HAP-1 (cell line): ENCODE results near the gene TRIM16.
"Not testable (repeated sequence)": the region's sequence is repeated elsewhere in the genome, so short reads cannot be mapped to it uniquely, and the experiment has no call there.

Source experiments
- DNase-seq, 2 experiments: peaks; one replicate each; pipeline ENCODE4 v3.0.0-alpha.2; 2016 to 2020; ENCODE audit warnings: low spot score in 2 of 2
- H3K27me3 ChIP-seq: fragments of 250-450 bp; sonication (Bioruptor Pico); 2 replicates; pipeline ENCODE4 v1.5.1; 2020; ENCODE audit warnings: low read depth, mild to moderate bottlenecking, moderate library complexity
- H3K36me3 ChIP-seq: fragments of 250-450 bp; sonication (Bioruptor Pico); replicated peaks from 2 replicates; pipeline ENCODE4 v1.5.1; 2020; ENCODE audit warnings: mild to moderate bottlenecking
- H3K4me1 ChIP-seq: fragments of 250-450 bp; sonication (Bioruptor Pico); 2 replicates; pipeline ENCODE4 v1.5.1; 2020; ENCODE audit warnings: mild to moderate bottlenecking
- H3K4me3 ChIP-seq: fragments of 250-450 bp; sonication (Bioruptor Pico); 2 replicates; pipeline ENCODE4 v1.5.1; 2020; ENCODE audit warnings: mild to moderate bottlenecking, moderate library complexity
- H3K9me3 ChIP-seq: fragments of 250-450 bp; sonication (Bioruptor Pico); 2 replicates; pipeline ENCODE4 v1.5.1; 2020; ENCODE audit warnings: mild to moderate bottlenecking, moderate library complexity
- in situ Hi-C: fragments of 300-500 bp; cut with MboI; formaldehyde crosslinking; loops from 3 replicates; pipeline ENCODE4 v1.14.3; 2020; ENCODE audit warnings: low sequenced_read_pairs, inconsistent platforms, mixed read lengths

Gene TRIM16

DNA sequence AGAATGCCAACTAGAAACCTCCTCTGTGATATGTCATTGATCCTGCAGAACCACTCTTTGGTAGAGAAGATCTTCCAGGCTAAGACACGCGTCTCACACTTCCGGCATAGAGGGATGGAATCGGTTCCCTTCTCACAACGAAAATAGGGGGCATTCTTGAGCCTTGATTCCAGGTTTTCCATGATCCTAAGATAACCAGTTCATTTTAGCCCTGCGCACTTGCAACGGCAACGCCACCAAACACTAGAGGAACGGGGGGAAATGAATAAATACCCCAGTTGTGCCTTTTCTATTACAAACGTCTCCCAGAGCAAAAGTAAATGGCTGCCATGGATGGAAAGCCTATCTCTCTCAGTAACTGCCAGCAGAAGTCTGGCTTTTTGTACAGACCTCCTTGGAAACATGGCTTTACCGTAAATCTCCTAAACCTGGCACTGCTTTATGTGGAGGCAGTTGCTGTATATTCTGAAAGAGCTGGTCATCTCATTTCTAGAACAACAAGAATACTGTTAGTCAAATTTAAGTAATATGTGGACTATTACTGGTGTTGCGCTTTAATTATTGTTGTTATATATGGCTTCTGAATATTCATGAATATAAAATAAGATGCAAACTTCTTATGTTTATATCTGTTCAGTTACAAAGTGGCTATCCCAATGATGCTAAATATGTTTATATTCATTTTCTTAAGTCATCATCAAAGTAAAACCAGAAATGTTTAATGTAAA is 64.6 kb downstream of the TRIM16 start, which contains the start of gene FBXW10B:
Gene FBXW10B, minus strand, starts transcription at position 374 of the 728 bp plus-strand sequence. Its CDS starts 192 bp downstream, at position 182.
- H3K27me3 ChIP-seq, H3K9me3 ChIP-seq, H3K4me1 ChIP-seq, in situ Hi-C loops, H3K4me3 ChIP-seq, H3K36me3 ChIP-seq, DNase-seq: not testable (repeated sequence)

GRCh38 chr17:15616828-15617227 is 67.3 kb downstream of the TRIM16 start:
- H3K9me3 ChIP-seq, DNase-seq, H3K27me3 ChIP-seq, in situ Hi-C loops, H3K36me3 ChIP-seq, H3K4me3 ChIP-seq, H3K4me1 ChIP-seq: not testable (repeated sequence)

- H3K36me3 ChIP-seq, H3K4me1 ChIP-seq, H3K27me3 ChIP-seq, H3K9me3 ChIP-seq, DNase-seq, in situ Hi-C loops, H3K4me3 ChIP-seq: not testable (repeated sequence)
Observed at GRCh38 chr17:15615850-15616249, 68.3 kb downstream of the TRIM16 start.

GRCh38 chr17:15613111-15613510 is 71.0 kb downstream of the TRIM16 start:
- H3K4me1 ChIP-seq, H3K27me3 ChIP-seq, in situ Hi-C loops, H3K4me3 ChIP-seq, H3K9me3 ChIP-seq, H3K36me3 ChIP-seq, DNase-seq: not testable (repeated sequence)

DNA sequence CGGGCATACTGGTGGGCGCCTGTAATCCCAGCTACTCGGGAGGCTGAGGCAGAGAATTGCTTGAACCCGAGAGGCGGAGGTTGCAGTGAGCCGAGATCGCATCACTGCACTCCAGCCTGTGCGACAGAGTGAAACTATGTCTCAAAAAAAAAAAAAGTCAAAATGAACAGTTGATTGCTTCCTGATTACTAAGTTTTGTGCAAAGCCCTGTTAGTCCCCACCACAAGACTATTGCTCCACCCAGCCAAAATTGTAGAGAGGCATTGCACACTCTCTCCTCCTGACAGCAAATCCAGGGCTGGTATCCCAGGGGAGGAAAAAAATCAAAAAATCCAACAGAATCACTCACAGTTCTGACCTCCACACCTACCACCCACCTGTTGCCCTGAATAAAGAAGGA is 91.2 kb downstream of the TRIM16 start:
- H3K36me3 ChIP-seq, in situ Hi-C loops, DNase-seq, H3K4me3 ChIP-seq, H3K4me1 ChIP-seq, H3K9me3 ChIP-seq, H3K27me3 ChIP-seq: not testable (repeated sequence)

GRCh38 chr17:15591986-15592385 is 92.1 kb downstream of the TRIM16 start:
- not testable (repeated sequence) for H3K9me3 ChIP-seq

GRCh38 chr17:15590844-15591243 is 93.3 kb downstream of the TRIM16 start:
- H3K9me3 ChIP-seq, DNase-seq, H3K36me3 ChIP-seq, H3K4me3 ChIP-seq, in situ Hi-C loops, H3K4me1 ChIP-seq, H3K27me3 ChIP-seq: not testable (repeated sequence)

More at GRCh38 chr17:15591986-15592385, 92.1 kb downstream of the TRIM16 start:
- H3K27me3 ChIP-seq, H3K4me3 ChIP-seq, DNase-seq, in situ Hi-C loops, H3K4me1 ChIP-seq, H3K36me3 ChIP-seq: not testable (repeated sequence)

DNA sequence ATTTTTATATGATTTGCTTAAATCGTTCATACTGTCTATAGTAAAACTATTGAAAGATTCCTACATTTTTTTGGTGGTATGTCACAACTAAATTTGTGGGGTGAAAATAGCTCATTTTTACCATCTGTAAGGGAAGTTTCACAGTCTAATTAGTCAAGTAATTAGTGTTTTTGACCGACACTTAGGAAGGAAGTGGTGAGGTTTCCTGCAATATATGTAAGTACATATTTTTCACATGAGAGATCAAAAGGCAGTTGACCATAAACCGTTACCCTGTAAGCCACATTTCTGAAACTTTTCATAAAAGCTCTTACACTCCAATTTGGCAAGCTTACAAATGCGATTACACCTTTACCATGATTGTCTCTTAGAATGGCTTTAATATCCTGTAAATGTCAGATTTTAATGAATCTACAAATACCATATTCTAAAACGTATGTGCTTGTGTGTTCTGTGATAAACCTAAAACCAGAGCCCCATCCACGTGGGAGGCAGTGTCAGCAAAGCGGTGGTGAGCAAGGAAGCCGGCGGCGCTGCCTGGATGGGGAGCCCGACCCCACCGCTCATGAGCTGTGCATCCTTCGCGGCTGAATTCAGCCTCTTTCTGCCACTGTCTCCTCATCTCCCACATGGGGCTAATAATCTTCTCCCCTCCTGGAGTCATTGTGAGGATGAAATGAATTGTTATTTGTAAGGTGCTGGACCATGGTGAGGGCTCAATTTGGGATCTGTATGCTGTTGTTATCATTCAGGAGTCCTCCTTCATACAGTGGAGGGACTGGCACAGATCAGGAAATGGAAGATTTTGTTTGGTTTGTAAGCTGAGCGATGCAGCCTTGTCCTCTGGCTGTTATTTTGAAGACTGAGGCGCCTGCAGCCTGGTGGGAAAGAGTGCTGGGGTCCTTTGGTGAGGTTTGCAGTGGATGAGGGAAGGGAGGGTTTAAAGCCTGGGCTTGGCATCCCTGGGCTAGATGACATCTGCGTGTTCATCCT is 94.3 kb downstream of the TRIM16 start:
- H3K4me1 ChIP-seq, H3K27me3 ChIP-seq, in situ Hi-C loops, H3K36me3 ChIP-seq, DNase-seq, H3K4me3 ChIP-seq, H3K9me3 ChIP-seq: not testable (repeated sequence)

GRCh38 chr17:15588017-15588416 is 96.1 kb downstream of the TRIM16 start:
- H3K9me3 ChIP-seq, H3K27me3 ChIP-seq, H3K4me3 ChIP-seq, in situ Hi-C loops, DNase-seq, H3K36me3 ChIP-seq, H3K4me1 ChIP-seq: not testable (repeated sequence)

DNA sequence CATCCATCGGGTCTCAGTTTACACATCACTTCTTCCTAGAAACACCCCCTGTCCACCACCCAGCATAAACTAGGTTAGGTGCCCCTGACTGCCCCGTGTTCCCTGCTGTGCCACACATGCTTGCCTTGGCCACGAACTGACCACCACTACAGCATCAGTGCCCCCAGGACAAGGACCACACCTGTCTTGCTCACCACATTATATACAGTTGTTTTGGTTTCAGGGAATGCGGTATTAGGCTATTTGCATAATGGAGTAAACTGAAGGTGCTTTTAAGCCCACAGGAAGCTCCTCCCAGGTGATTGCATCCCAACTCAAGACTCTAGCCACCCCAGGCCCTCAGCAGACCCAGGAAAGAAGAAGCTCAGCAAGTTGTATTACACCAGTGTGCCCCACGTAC is 100.8 kb downstream of the TRIM16 start:
- H3K4me1 ChIP-seq, H3K27me3 ChIP-seq, DNase-seq, in situ Hi-C loops, H3K36me3 ChIP-seq, H3K4me3 ChIP-seq, H3K9me3 ChIP-seq: not testable (repeated sequence)

DNA sequence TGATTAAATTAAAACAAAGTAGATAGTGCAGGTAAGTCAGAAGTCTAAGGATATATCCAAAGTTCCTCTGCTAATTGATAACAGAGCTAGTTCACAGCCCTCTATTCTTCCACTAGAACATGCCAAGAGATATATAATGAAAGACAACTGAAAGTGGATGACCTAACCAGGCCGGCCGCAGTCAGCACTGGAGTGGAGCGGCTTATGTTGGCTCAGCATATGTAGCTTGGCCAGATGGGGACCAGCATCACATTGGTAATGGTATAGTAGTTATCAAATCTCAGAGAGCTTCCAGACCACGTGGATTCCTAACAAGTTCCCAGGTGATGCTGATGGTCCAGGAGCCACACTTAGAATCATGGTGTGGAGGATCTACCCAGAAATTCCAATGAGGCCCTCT is 102.6 kb downstream of the TRIM16 start:
- DNase-seq, H3K27me3 ChIP-seq, H3K4me3 ChIP-seq, H3K9me3 ChIP-seq, H3K4me1 ChIP-seq, H3K36me3 ChIP-seq, in situ Hi-C loops: not testable (repeated sequence)
